ENCODE data around the gene HOXB5.

DNA sequence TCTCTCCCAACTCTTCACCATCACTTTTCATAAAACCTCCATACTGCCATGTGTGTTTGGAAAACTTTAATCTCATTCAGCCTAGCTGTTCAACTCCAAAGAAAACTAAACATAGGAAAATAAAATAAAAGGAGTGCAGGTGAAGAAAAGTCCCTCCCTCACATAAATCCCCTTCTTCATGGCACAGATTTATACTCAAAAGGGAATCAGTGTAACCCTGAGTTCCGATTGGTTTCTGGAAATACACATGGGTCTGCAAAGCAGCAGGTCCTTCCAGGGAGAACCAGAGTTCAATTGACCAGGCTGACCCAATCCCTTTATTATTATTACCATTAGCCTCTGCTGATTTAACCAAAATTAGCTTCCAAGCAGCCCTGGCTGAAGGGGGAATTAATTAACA, 39.8 kb downstream of the HOXB5 start:
- TF ChIP-seq POLR2A (IDR thresholded peaks at IDR 0.05) = no peak
- TF ChIP-seq, protein P1, sequence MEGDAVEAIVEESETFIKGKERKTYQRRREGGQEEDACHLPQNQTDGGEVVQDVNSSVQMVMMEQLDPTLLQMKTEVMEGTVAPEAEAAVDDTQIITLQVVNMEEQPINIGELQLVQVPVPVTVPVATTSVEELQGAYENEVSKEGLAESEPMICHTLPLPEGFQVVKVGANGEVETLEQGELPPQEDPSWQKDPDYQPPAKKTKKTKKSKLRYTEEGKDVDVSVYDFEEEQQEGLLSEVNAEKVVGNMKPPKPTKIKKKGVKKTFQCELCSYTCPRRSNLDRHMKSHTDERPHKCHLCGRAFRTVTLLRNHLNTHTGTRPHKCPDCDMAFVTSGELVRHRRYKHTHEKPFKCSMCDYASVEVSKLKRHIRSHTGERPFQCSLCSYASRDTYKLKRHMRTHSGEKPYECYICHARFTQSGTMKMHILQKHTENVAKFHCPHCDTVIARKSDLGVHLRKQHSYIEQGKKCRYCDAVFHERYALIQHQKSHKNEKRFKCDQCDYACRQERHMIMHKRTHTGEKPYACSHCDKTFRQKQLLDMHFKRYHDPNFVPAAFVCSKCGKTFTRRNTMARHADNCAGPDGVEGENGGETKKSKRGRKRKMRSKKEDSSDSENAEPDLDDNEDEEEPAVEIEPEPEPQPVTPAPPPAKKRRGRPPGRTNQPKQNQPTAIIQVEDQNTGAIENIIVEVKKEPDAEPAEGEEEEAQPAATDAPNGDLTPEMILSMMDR (IDR thresholded peaks at IDR 0.05) = no peak
